Lower leg skin (tissue), 3 donors: ENCODE measurements around the gene PPP6C.

Experiments
- CTCF ChIP-seq, 3 donors: fragments of 450-650 bp; IDR thresholded peaks; one replicate each; pipeline ENCODE4 v1.5.1; 2016; ENCODE audit warnings: antibody characterized with exemption in 3 of 3, mild to moderate bottlenecking in 3 of 3, moderate library complexity in 2 of 3
- POLR2A ChIP-seq, 2 donors: fragments of 450-650 bp; IDR thresholded peaks; one replicate each; pipeline ENCODE4 v1.6.1; 2016 to 2017; ENCODE audit warnings: antibody characterized with exemption in 2 of 2, mild to moderate bottlenecking in 1 of 2, moderate library complexity in 1 of 2

- TF ChIP-seq CTCF (IDR thresholded peaks at IDR 0.05) (no peak), POLR2A (IDR thresholded peaks at IDR 0.05) (no peak)
These were observed 35.8 kb downstream of the PPP6C start for GRCh38 chr9:125153712-125154367.
